PC-9 (cell line): ENCODE measurements around the gene TNK2.

Experiments
- CTCF ChIP-seq: fragments of 200-600 bp; sonication (generic); conservative IDR thresholded peaks from 2 replicates; pipeline ENCODE4 v1.6.1; 2017; ENCODE audit warnings: mixed run types, antibody characterized with exemption, mild to moderate bottlenecking, moderate library complexity
- EZH2 ChIP-seq: fragments of 200-600 bp; sonication (generic); IDR thresholded peaks from 2 replicates; pipeline ENCODE4 v1.8.0; 2017; ENCODE audit warnings: antibody characterized with exemption, low read depth

- TF ChIP-seq CTCF (no peak), EZH2 (no peak)
Observed at GRCh38 chr3:195873971-195874370, 34.4 kb downstream of the TNK2 start.
